OCI-LY1 (cell line): ENCODE data around the gene B3GNT9.
A peak's percentile ranks its signal among the peaks of the same experiment; 100 is the strongest.

Source experiments
- H2AFZ ChIP-seq: fragments of 200-600 bp; sonication (generic), shearing (Covaris generic); 2 replicates; pipeline ENCODE4 v1.6.0; 2014; ENCODE audit warnings: antibody characterized with exemption, mild to moderate bottlenecking, low read length
- H3F3A ChIP-seq: fragments of 200-600 bp; sonication (generic), shearing (Covaris generic); 2 replicates; pipeline ENCODE4 v1.6.0; 2014; ENCODE audit warnings: mild to moderate bottlenecking, antibody characterized with exemption, low read length, moderate library complexity; ENCODE audit not compliant: insufficient read depth
- H3K27ac ChIP-seq: fragments of 200-600 bp; sonication (generic); 2 replicates; pipeline ENCODE4 v1.5.1; 2014; ENCODE audit warnings: low read length, mixed run types, mild to moderate bottlenecking, low read depth; ENCODE audit not compliant: poor library complexity, severe bottlenecking
- H3K27me3 ChIP-seq: fragments of 200-600 bp; sonication (generic); 2 replicates; pipeline ENCODE4 v1.6.0; 2014; ENCODE audit warnings: antibody characterized with exemption, mild to moderate bottlenecking, low read length, moderate library complexity; ENCODE audit not compliant: insufficient read depth
- H3K36me3 ChIP-seq: fragments of 200-600 bp; sonication (generic); 2 replicates; pipeline ENCODE4 v1.6.1; 2014; ENCODE audit warnings: mild to moderate bottlenecking, antibody characterized with exemption, low read length, moderate library complexity, mixed read lengths; ENCODE audit not compliant: insufficient read depth
- H3K4me1 ChIP-seq: fragments of 200-600 bp; sonication (generic); 2 replicates; pipeline ENCODE4 v1.5.1; 2014; ENCODE audit warnings: mild to moderate bottlenecking, low read length, moderate library complexity; ENCODE audit not compliant: insufficient read depth, severe bottlenecking
- H3K4me2 ChIP-seq: fragments of 200-600 bp; sonication (generic), shearing (Covaris generic); 2 replicates; pipeline ENCODE4 v1.6.1; 2014; ENCODE audit warnings: low read length
- H3K4me3 ChIP-seq: fragments of 200-600 bp; sonication (generic); 2 replicates; pipeline ENCODE4 v1.5.1; 2014; ENCODE audit warnings: low read length, low read depth, mild to moderate bottlenecking, mixed read lengths; ENCODE audit not compliant: poor library complexity, severe bottlenecking
- H3K79me2 ChIP-seq: fragments of 200-600 bp; shearing (Covaris generic); 2 replicates; pipeline ENCODE4 v1.6.1; 2016; ENCODE audit warnings: mixed run types, low read length, mixed read lengths; ENCODE audit not compliant: insufficient read depth
- H3K9ac ChIP-seq: fragments of 200-600 bp; sonication (generic), shearing (Covaris generic); 2 replicates; pipeline ENCODE4 v1.6.1; 2014; ENCODE audit warnings: mild to moderate bottlenecking, low read length, mixed read lengths
- H3K9me2 ChIP-seq: fragments of 200-600 bp; sonication (generic), shearing (Covaris generic); 2 replicates; pipeline ENCODE4 v1.6.1; 2014; ENCODE audit warnings: low read depth, mild to moderate bottlenecking, low read length, mixed read lengths
- H3K9me3 ChIP-seq: fragments of 200-600 bp; shearing (Covaris generic); 2 replicates; pipeline ENCODE4 v1.6.1; 2014; ENCODE audit warnings: low read length, mixed read lengths
- H4K20me1 ChIP-seq: fragments of 200-600 bp; sonication (generic), shearing (Covaris generic); 2 replicates; pipeline ENCODE4 v1.6.0; 2016; ENCODE audit warnings: mild to moderate bottlenecking, low read length; ENCODE audit not compliant: insufficient read depth
- CTCF ChIP-seq: fragments of 200-600 bp; sonication (generic), shearing (Covaris generic); IDR thresholded peaks from 2 replicates; pipeline ENCODE4 v1.5.1; 2017; ENCODE audit warnings: mild to moderate bottlenecking, antibody characterized with exemption, low read length, moderate library complexity, mixed read lengths
- EZH2 ChIP-seq: fragments of 200-600 bp; sonication (generic), shearing (Covaris generic); IDR thresholded peaks from 2 replicates; pipeline ENCODE4 v1.8.0; 2017; ENCODE audit warnings: borderline replicate concordance, mixed run types, mild to moderate bottlenecking, antibody characterized with exemption, low read length, moderate library complexity, mixed read lengths

The B3GNT9 gene

GRCh38 chr16:67101311-67102082 lies 49.3 kb downstream of the B3GNT9 start:
- Histone ChIP-seq H4K20me1 (no peaks in the 10 kb centered on the region), H3K27me3 (no peaks in the 10 kb centered on the region), H3K4me2 (no peak overlapping the region), H3K27ac (no peak overlapping the region), H3F3A (no peaks in the 10 kb centered on the region), H3K9me2 (no peaks in the 10 kb centered on the region), H3K9me3 (no peaks in the 10 kb centered on the region), H3K79me2 (no peaks in the 10 kb centered on the region), H3K36me3 (peaks cover 19% of the 10 kb centered on the region; the same call in 1 of the 2 replicates), H2AFZ (no peak overlapping the region), H3K9ac (no peak overlapping the region), H3K4me3 (no peak overlapping the region), H3K4me1 (no peaks in the 10 kb centered on the region)
- TF ChIP-seq EZH2 = no peak
- TF ChIP-seq CTCF = no peak

- Histone ChIP-seq H3K36me3 (peaks cover 19% of the 10 kb centered on the region; the same call in 1 of the 2 replicates), H3K27ac (no peak overlapping the region)
Measured at GRCh38 chr16:67100569-67101310, 50.1 kb downstream of the B3GNT9 start.

GRCh38 chr16:67098599-67098998 lies 52.2 kb downstream of the B3GNT9 start:
- Histone ChIP-seq H3K4me1 (no peaks in the 10 kb centered on the region), H3K4me2 (no peak overlapping the region), H3K27me3 (no peaks in the 10 kb centered on the region), H3K9me2 (no peaks in the 10 kb centered on the region), H3K79me2 (no peaks in the 10 kb centered on the region), H4K20me1 (no peaks in the 10 kb centered on the region), H3K36me3 (peaks cover 20% of the 10 kb centered on the region; the same call in 1 of the 2 replicates), H3K9me3 (no peaks in the 10 kb centered on the region), H3K4me3 (no peak overlapping the region), H3K27ac (no peak overlapping the region), H3F3A (no peaks in the 10 kb centered on the region), H2AFZ (no peak overlapping the region), H3K9ac (no peak overlapping the region)
- TF ChIP-seq CTCF = no peak

More at GRCh38 chr16:67100569-67101310, 50.1 kb downstream of the B3GNT9 start:
- H3K9ac ChIP-seq = no peak overlapping the region
- H3K4me1 ChIP-seq = no peaks in the 10 kb centered on the region
- H3K9me3 ChIP-seq = no peaks in the 10 kb centered on the region
- H3K4me2 ChIP-seq = no peak overlapping the region
- H3K27me3 ChIP-seq = no peaks in the 10 kb centered on the region
- no peaks in the 10 kb centered on the region for H3F3A ChIP-seq
- no peak overlapping the region for H2AFZ ChIP-seq
- H3K9me2 ChIP-seq = no peaks in the 10 kb centered on the region
- no peaks in the 10 kb centered on the region for H4K20me1 ChIP-seq
- H3K79me2 ChIP-seq = no peaks in the 10 kb centered on the region
- no peak for TF ChIP-seq EZH2
- TF ChIP-seq CTCF = peak; percentile 43; the same call in 1 of the 2 replicates
- no peak overlapping the region for H3K4me3 ChIP-seq
